Kidney (tissue), 14 donors: ENCODE results near the gene STOX2. TPM values are rescaled to one million over a fixed set of nuclear protein-coding genes. Genes with fewer than 3 reads are reported as not detected.

Experiments used
- DNase-seq, 5 donors: peaks; one replicate each; pipeline ENCODE4 v3.0.0-alpha.2; 2013 to 2020
- FAIRE-seq: peaks from 2 replicates; lab custom pipeline; 2012; peaks lifted over from hg19 to GRCh38; lab: Jason Lieb, UNC
- H3K27ac ChIP-seq, 2 donors: one replicate each; pipeline ENCODE4 v1.7.0; 2013; ENCODE audit warnings: low read depth in 2 of 2, low read length in 2 of 2, inconsistent platforms in 1 of 2
- H3K27me3 ChIP-seq: one replicate; pipeline ENCODE4 v1.7.1; 2013; ENCODE audit warnings: low read length, inconsistent platforms; ENCODE audit not compliant: control insufficient read depth, insufficient read depth
- H3K36me3 ChIP-seq, 3 donors: one replicate each; pipeline versions ENCODE4 v1.7.0 to v1.7.1; 2013; ENCODE audit warnings: low read length in 3 of 3, control low read depth in 1 of 3, inconsistent platforms in 1 of 3; ENCODE audit not compliant: insufficient read depth in 3 of 3, control insufficient read depth in 2 of 3
- H3K4me1 ChIP-seq, 3 donors: one replicate each; pipeline versions ENCODE4 v1.7.0 to v1.7.1; 2013; ENCODE audit warnings: low read length in 3 of 3, inconsistent platforms in 1 of 3, low read depth in 1 of 3; ENCODE audit not compliant: control insufficient read depth in 2 of 3, insufficient read depth in 2 of 3
- H3K4me3 ChIP-seq, 3 donors: one replicate each; pipeline versions ENCODE4 v1.7.0 to v1.8.1; 2013; ENCODE audit warnings: low read length in 3 of 3, control low read depth in 1 of 3, inconsistent platforms in 1 of 3
- H3K9ac ChIP-seq, 3 donors: one replicate each; pipeline versions ENCODE4 v1.7.0 to v1.7.1; 2013; ENCODE audit warnings: low read length in 3 of 3, control low read depth in 1 of 3, inconsistent platforms in 1 of 3
- H3K9me3 ChIP-seq, 3 donors: one replicate each; pipeline versions ENCODE4 v1.7.0 to v1.7.1; 2013; ENCODE audit warnings: low read length in 3 of 3, control low read depth in 1 of 3, inconsistent platforms in 1 of 3; ENCODE audit not compliant: control insufficient read depth in 2 of 3, insufficient read depth in 1 of 3
- intact Hi-C: fragments of 100-400 bp; cut with DNase I; formaldehyde crosslinking; loops from one replicate; pipeline ENCODE4 v1.11.1; 2022
- polyA plus RNA-seq: library from polyadenylated mRNA; stranded (reverse); fragments of 350-450 nt; fragmentation: Illumina TruSeq; extraction: RNeasy Lipid Tissue Mini Kit (QIAGEN cat#74804); gene quantifications from one replicate; pipeline ENCODE4 v1.2.3, GENCODE V29; 2014; ENCODE audit warnings: low read depth, low replicate concordance; ENCODE audit not compliant: insufficient read depth
- total RNA-seq: library from RNA; stranded (reverse); fragmentation: NEBNext Ultra II Directional; extraction: Animal tissue kit (Norgen Biotek cat#: 25700); gene quantifications from one replicate; pipeline ENCODE4 v1.2.1, GENCODE V29; 2021
- TF ChIP-seq, protein P1 (sequence below): IDR thresholded peaks from 3 replicates; pipeline ENCODE4 v1.5.1; 2012; ENCODE audit warnings: mild to moderate bottlenecking, moderate library complexity, borderline replicate concordance; ENCODE audit not compliant: insufficient read depth; ENCODE audit errors: extremely low read depth
- donor health status: control.
- donor health status: control.
- donor health status: control.
- donor health status: control.
- donor health status: control.
- donor health status: DM: yes; HTN: yes; CAD: no.
- donor health status: Normal renal cell carcinoma (clear cell type).

STOX2 gene
- total and polyA plus RNA-seq, 2 donors from 2014 or later: 0.69 to 31.8 TPM

DNA sequence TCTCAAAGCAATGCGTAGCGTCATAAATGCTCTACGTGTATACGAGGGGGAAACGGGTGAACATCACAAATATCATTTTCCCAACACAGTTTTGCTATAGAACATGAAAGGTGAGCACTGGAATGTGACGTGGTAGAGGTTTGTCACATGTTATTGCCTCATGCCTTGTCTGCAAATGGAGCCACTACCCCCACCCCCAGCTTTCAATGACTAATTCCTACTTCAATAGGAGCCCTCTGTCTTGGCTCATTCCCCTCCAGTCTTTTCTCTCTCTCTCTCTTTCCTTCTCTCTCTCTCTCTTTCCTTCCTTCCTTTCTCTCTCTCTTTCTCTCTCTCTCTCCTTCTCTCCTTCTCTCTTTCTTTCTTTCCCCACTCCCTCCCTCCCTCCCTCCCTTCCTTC, 127.0 kb downstream of the STOX2 start:
- no peaks in the 10 kb centered on the region for H3K4me1 ChIP-seq
- H3K27me3 ChIP-seq: no peaks in the 10 kb centered on the region
- no peak overlapping the region for H3K27ac ChIP-seq
- TF ChIP-seq, protein P1, sequence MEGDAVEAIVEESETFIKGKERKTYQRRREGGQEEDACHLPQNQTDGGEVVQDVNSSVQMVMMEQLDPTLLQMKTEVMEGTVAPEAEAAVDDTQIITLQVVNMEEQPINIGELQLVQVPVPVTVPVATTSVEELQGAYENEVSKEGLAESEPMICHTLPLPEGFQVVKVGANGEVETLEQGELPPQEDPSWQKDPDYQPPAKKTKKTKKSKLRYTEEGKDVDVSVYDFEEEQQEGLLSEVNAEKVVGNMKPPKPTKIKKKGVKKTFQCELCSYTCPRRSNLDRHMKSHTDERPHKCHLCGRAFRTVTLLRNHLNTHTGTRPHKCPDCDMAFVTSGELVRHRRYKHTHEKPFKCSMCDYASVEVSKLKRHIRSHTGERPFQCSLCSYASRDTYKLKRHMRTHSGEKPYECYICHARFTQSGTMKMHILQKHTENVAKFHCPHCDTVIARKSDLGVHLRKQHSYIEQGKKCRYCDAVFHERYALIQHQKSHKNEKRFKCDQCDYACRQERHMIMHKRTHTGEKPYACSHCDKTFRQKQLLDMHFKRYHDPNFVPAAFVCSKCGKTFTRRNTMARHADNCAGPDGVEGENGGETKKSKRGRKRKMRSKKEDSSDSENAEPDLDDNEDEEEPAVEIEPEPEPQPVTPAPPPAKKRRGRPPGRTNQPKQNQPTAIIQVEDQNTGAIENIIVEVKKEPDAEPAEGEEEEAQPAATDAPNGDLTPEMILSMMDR: no peak
- FAIRE-seq: no peak
- DNase-seq: no peak
- intact Hi-C loops: no loop called here
- no peaks in the 10 kb centered on the region for H3K36me3 ChIP-seq
- H3K4me3 ChIP-seq: no peak overlapping the region
- H3K9me3 ChIP-seq: no peaks in the 10 kb centered on the region
- H3K9ac ChIP-seq: no peak overlapping the region

DNA sequence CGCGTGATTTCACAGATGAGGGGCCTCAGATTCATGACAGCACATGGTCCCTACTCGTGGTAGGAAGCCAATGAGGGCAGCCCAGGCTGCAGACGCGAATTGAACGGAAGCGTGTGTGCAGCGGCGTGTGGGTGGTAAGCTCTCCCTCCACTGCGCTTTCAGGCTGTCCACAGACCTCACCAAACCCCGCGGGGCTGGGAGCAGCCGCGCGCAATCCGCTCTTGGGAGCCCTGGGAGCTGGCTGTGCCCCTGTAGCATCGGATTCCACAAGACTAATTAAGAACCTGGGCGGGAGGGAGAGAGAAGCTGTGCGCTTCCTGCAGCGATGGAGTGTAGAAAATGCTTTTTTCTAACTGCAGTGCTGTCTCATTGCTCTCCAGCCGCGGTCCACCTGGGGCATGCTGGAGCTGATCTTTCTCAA, 134.9 kb downstream of the STOX2 start:
- no peaks in the 10 kb centered on the region for H3K36me3 ChIP-seq
- no peak for FAIRE-seq
- H3K9me3 ChIP-seq: peaks cover 0 to 2% (median 0%) of the 10 kb centered on the region in 3 donors
- H3K9ac ChIP-seq: no peak overlapping the region
- intact Hi-C loops: no loop called here
- H3K4me3 ChIP-seq: peak overlapping the region in 1 of 3 donors; percentile 53
- H3K4me1 ChIP-seq: peaks cover 0 to 2% (median 2%) of the 10 kb centered on the region in 3 donors
- DNase-seq: peak; percentile 60 to 80 (median 75)
- TF ChIP-seq, protein P1: no peak
- H3K27ac ChIP-seq: no peak overlapping the region
- H3K27me3 ChIP-seq: no peaks in the 10 kb centered on the region

DNA sequence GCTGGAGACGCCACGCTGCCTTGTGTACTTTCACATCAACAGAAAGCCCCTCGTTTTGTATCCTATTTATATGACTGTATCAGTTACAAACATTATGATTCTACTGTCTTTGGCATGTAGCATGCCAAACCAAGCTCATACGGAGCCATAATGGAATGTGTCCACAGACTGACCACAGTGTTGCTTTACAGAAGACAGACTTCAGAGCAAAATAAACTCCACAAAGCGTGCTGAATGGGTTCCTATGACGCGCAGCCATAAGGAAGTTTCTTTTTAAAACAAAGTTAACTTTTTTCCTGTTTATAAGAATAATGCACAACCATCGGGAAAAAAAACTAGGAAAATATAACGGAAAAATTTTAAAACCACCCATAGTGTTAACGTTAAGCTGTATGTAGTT, 136.0 kb downstream of the STOX2 start:
- DNase-seq: no peak

More for the DNA sequence above, 136.0 kb downstream of the STOX2 start:
- no peak overlapping the region for H3K9ac ChIP-seq
- H3K4me1 ChIP-seq: peaks cover 0 to 2% (median 2%) of the 10 kb centered on the region in 3 donors
- H3K27ac ChIP-seq: no peak overlapping the region
- TF ChIP-seq, protein P1: no peak
- no peak for FAIRE-seq
- intact Hi-C loops: no loop called here
- no peak overlapping the region for H3K4me3 ChIP-seq
- peaks cover 0 to 8% (median 5%) of the 10 kb centered on the region in 3 donors for H3K9me3 ChIP-seq
- H3K27me3 ChIP-seq: no peaks in the 10 kb centered on the region
- no peaks in the 10 kb centered on the region for H3K36me3 ChIP-seq
